ENCODE results near the gene SREBF2.

SREBF2 gene

GRCh38 chr22:41876675-41877074, 43.8 kb downstream of the SREBF2 start:
- no peak for DNase-seq (ENCODE audit: low spot score)

- no peak for DNase-seq (ENCODE audit: low spot score)
Observed at GRCh38 chr22:41880653-41881052, 47.7 kb downstream of the SREBF2 start.

GRCh38 chr22:41883400-41883799, 50.5 kb downstream of the SREBF2 start:
- no peak for DNase-seq (ENCODE audit: low spot score)

GRCh38 chr22:41885116-41885515, 52.2 kb downstream of the SREBF2 start:
- DNase-seq (ENCODE audit: low spot score) = no peak

- no peak for DNase-seq (ENCODE audit: low spot score)
Observed at GRCh38 chr22:41885516-41885915, 52.6 kb downstream of the SREBF2 start.

- no peak for DNase-seq (ENCODE audit: low spot score)
Observed at GRCh38 chr22:41888627-41889200, 55.8 kb downstream of the SREBF2 start.

GRCh38 chr22:41891407-41891806, 58.5 kb downstream of the SREBF2 start:
- no peak for DNase-seq (ENCODE audit: low spot score)

- DNase-seq (ENCODE audit: low spot score) = no peak
Observed at GRCh38 chr22:41892721-41893120, 59.8 kb downstream of the SREBF2 start.

GRCh38 chr22:41893591-41894375, 60.9 kb downstream of the SREBF2 start:
- DNase-seq (ENCODE audit: low spot score) = no peak

- DNase-seq (ENCODE audit: low spot score) = no peak
Observed at GRCh38 chr22:41898645-41899044, 65.7 kb downstream of the SREBF2 start.

GRCh38 chr22:41899110-41899509, 66.2 kb downstream of the SREBF2 start:
- no peak for DNase-seq (ENCODE audit: low spot score)

- DNase-seq (ENCODE audit: low spot score) = no peak
Observed at GRCh38 chr22:41899992-41900651, 67.2 kb downstream of the SREBF2 start.

GRCh38 chr22:41900652-41901312, 67.9 kb downstream of the SREBF2 start:
- no peak for DNase-seq (ENCODE audit: low spot score)

GRCh38 chr22:41902016-41902415, 69.1 kb downstream of the SREBF2 start:
- no peak for DNase-seq (ENCODE audit: low spot score)

- no peak for DNase-seq (ENCODE audit: low spot score)
Observed at GRCh38 chr22:41902932-41903421, 70.1 kb downstream of the SREBF2 start.

- no peak for DNase-seq (ENCODE audit: low spot score)
Observed at GRCh38 chr22:41904450-41905410, 71.8 kb downstream of the SREBF2 start.

GRCh38 chr22:41905411-41906202, 72.7 kb downstream of the SREBF2 start:
- no peak for DNase-seq (ENCODE audit: low spot score)

- DNase-seq (ENCODE audit: low spot score) = no peak
Observed at GRCh38 chr22:41906822-41907221, 73.9 kb downstream of the SREBF2 start.

- no peak for DNase-seq (ENCODE audit: low spot score)
Observed at GRCh38 chr22:41907436-41908401, 74.8 kb downstream of the SREBF2 start.

All from left forelimb (tissue), 1 donor.